ENCODE data around the gene PCDHA2. TPM values are rescaled to one million over a fixed set of nuclear protein-coding genes. Genes with fewer than 3 reads are reported as not detected.

The PCDHA2 gene
- total RNA-seq, 1 experiment from 2014 or later: 0.20 TPM

DNA sequence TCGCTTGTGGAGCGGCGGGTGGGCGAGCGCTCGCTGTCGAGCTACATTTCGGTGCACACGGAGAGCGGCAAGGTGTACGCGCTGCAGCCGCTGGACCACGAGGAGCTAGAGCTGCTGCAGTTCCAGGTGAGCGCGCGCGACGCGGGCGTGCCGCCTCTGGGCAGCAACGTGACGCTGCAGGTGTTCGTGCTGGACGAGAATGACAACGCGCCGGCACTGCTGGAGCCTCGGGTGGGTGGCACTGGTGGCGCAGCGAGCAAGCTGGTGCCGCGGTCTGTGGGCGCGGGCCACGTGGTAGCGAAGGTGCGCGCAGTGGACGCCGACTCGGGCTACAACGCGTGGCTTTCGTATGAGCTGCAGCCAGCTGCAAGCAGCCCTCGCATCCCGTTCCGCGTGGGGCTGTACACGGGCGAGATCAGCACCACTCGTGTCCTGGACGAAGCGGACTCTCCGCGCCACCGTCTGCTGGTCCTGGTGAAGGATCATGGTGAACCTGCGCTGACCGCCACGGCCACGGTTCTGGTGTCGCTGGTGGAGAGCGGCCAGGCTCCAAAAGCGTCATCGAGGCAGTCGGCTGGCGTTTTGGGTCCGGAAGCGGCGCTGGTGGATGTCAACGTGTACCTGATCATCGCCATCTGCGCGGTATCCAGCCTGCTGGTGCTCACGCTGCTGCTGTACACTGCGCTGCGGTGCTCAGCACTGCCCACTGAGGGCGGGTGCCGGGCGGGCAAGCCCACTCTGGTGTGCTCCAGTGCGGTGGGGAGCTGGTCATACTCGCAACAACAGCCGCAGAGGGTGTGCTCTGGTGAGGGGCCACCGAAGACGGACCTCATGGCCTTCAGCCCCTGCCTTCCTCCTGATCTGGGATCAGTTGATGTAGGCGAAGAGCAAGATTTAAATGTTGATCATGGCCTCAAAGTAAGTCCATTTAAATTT is 48.4 kb downstream of the PCDHA2 start:
- no CpG with 5 or more reads among the region's 87 CpGs for WGBS (ENCODE audit: extremely low coverage, insufficient read length, low lambda C conversion rate)
- no peak overlapping the region for H2AK5ac ChIP-seq (ENCODE audit: insufficient read length, low read length)
- H3K18ac ChIP-seq (ENCODE audit: insufficient read length, low read depth, low read length): no peak overlapping the region
- H2BK5ac ChIP-seq (ENCODE audit: insufficient read length, low read length): no peak overlapping the region
- no peaks in the 10 kb centered on the region for H3K23me2 ChIP-seq (ENCODE audit: insufficient read length, low read depth, low read length, poor library complexity, severe bottlenecking)
- no peak overlapping the region for H2BK20ac ChIP-seq (ENCODE audit: low read depth, low read length, poor library complexity, severe bottlenecking)
- H3K23ac ChIP-seq (ENCODE audit: insufficient read length, low read depth, low read length): no peak overlapping the region
- no peak overlapping the region for H3K4me2 ChIP-seq (ENCODE audit: insufficient read depth, insufficient read length, low read length)
- no peak overlapping the region for H2BK15ac ChIP-seq (ENCODE audit: low read depth, low read length)
- Mint-ChIP-seq H3K9me3 (peaks cover 2 to 5% of the 10 kb centered on the region in 2 experiments; a peak in 4 of 5 replicates), H3K4me3 (no peak overlapping the region), H3K27ac (no peak overlapping the region; a peak in 1 of 7 replicates), H3K36me3 (ENCODE audit: insufficient read depth in 1 of 3, low read depth in 3 of 3) (peaks cover 6 to 24% (median 8%) of the 10 kb centered on the region in 3 experiments; a peak in 6 of 7 replicates), H3K27me3 (ENCODE audit: low read depth) (no peaks in the 10 kb centered on the region; the same call in 1 of the 2 replicates), H3K4me1 (0 out of 4 replicates have a peak, but pooled peaks cover 0 to 2% of the 10 kb centered on the region in 2 experiments)
- H3K27ac ChIP-seq (ENCODE audit: insufficient read length, low read depth, low read length): no peak overlapping the region
- H3K4me1 ChIP-seq (ENCODE audit: insufficient read depth, low read length): no peaks in the 10 kb centered on the region
- H4K20me1 ChIP-seq (ENCODE audit: control insufficient read depth, insufficient read depth, insufficient read length): no peaks in the 10 kb centered on the region
- no peaks in the 10 kb centered on the region for H3K79me1 ChIP-seq (ENCODE audit: insufficient read depth, low read depth, low read length, poor library complexity, severe bottlenecking)
- no peaks in the 10 kb centered on the region for H3K27me3 ChIP-seq (ENCODE audit: insufficient read depth, low read length)
- H3T11ph ChIP-seq (ENCODE audit: low read length): no peak overlapping the region
- H2AFZ ChIP-seq (ENCODE audit: low read length): no peak overlapping the region
- no peak overlapping the region for H4K91ac ChIP-seq (ENCODE audit: insufficient read length, low read depth, low read length)
- H3K56ac ChIP-seq (ENCODE audit: insufficient read length, low read depth, low read length): no peak overlapping the region
- TF ChIP-seq, protein P1, sequence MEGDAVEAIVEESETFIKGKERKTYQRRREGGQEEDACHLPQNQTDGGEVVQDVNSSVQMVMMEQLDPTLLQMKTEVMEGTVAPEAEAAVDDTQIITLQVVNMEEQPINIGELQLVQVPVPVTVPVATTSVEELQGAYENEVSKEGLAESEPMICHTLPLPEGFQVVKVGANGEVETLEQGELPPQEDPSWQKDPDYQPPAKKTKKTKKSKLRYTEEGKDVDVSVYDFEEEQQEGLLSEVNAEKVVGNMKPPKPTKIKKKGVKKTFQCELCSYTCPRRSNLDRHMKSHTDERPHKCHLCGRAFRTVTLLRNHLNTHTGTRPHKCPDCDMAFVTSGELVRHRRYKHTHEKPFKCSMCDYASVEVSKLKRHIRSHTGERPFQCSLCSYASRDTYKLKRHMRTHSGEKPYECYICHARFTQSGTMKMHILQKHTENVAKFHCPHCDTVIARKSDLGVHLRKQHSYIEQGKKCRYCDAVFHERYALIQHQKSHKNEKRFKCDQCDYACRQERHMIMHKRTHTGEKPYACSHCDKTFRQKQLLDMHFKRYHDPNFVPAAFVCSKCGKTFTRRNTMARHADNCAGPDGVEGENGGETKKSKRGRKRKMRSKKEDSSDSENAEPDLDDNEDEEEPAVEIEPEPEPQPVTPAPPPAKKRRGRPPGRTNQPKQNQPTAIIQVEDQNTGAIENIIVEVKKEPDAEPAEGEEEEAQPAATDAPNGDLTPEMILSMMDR (conservative IDR thresholded peaks at IDR 0.05): no peak
- H3K79me2 ChIP-seq (ENCODE audit: insufficient read depth, low read length): no peaks in the 10 kb centered on the region
- no peak overlapping the region for H3K4ac ChIP-seq (ENCODE audit: low read depth, low read length)
- no peak for DNase-seq
- H4K8ac ChIP-seq (replicated peaks; ENCODE audit: insufficient read length, low read depth, low read length): no peak overlapping the region
- no peak overlapping the region for H2BK120ac ChIP-seq (ENCODE audit: low read depth, low read length, poor library complexity, severe bottlenecking)
- no peak overlapping the region for H3K9ac ChIP-seq (ENCODE audit: extremely low read depth, insufficient read length, low read length)
- no peak overlapping the region; the same call in 1 of the 2 replicates for H3K14ac ChIP-seq (ENCODE audit: insufficient read depth, low read length)
- no peaks in the 10 kb centered on the region for H3K9me3 ChIP-seq (ENCODE audit: control insufficient read depth, low read depth, low read length)
- H4K5ac ChIP-seq (ENCODE audit: insufficient read length, low read depth, low read length): no peak overlapping the region
- H2BK12ac ChIP-seq (ENCODE audit: insufficient read length, low read depth, low read length): no peak overlapping the region

Other genes with a start within 250 kb of the PCDHA2 start
- gene EIF4EBP3, start 247.2 kb upstream of the PCDHA2 start, total RNA-seq (2021): 7.7 and 10.1 TPM in 2 replicates
- 49.3 and 54.0 TPM in 2 replicates for gene SRA1, start 237.4 kb upstream of the PCDHA2 start, total RNA-seq (2021)
- 23.8 and 23.9 TPM in 2 replicates for gene APBB3, start 230.3 kb upstream of the PCDHA2 start, total RNA-seq (2021)
- gene SLC35A4, start 230.0 kb upstream of the PCDHA2 start, total RNA-seq (2021): 92.0 and 92.3 TPM in 2 replicates
- 0.13 TPM in 1 of 2 replicates, not detected in the other for gene CD14, start 161.7 kb upstream of the PCDHA2 start, total RNA-seq (2021)
- gene TMCO6, start 155.4 kb upstream of the PCDHA2 start, total RNA-seq (2021): 37.3 and 39.3 TPM in 2 replicates
- 84.9 and 86.6 TPM in 2 replicates for gene NDUFA2, start 147.2 kb upstream of the PCDHA2 start, total RNA-seq (2021)
- gene IK, start 147.0 kb upstream of the PCDHA2 start, total RNA-seq (2021): 75.2 and 79.3 TPM in 2 replicates
- gene WDR55, start 129.9 kb upstream of the PCDHA2 start, total RNA-seq (2021): 24.7 and 26.6 TPM in 2 replicates
- 2.3 and 2.4 TPM in 2 replicates for gene DND1, start 121.3 kb upstream of the PCDHA2 start, total RNA-seq (2021)
- 70.2 and 76.3 TPM in 2 replicates for gene HARS1, start 103.5 kb upstream of the PCDHA2 start, total RNA-seq (2021)
- gene HARS2, start 103.4 kb upstream of the PCDHA2 start, total RNA-seq (2021): 20.2 and 20.5 TPM in 2 replicates
- gene ZMAT2, start 94.4 kb upstream of the PCDHA2 start, total RNA-seq (2021): 61.0 and 61.8 TPM in 2 replicates
- 0.44 and 0.61 TPM in 2 replicates for gene PCDHA1, start 8.7 kb upstream of the PCDHA2 start, total RNA-seq (2021)
- gene PCDHA3, start 6.2 kb downstream of the PCDHA2 start, total RNA-seq (2021): 0.20 TPM in 1 of 2 replicates, not detected in the other
- gene PCDHA4, start 12.2 kb downstream of the PCDHA2 start, total RNA-seq (2021): 3.5 and 3.9 TPM in 2 replicates
- 0.33 and 0.39 TPM in 2 replicates for gene PCDHA5, start 26.8 kb downstream of the PCDHA2 start, total RNA-seq (2021)
- 4.5 and 4.9 TPM in 2 replicates for gene PCDHA6, start 33.1 kb downstream of the PCDHA2 start, total RNA-seq (2021)
- gene PCDHA7, start 39.4 kb downstream of the PCDHA2 start, total RNA-seq (2021): 0.48 and 0.86 TPM in 2 replicates
- gene PCDHA8, start 46.3 kb downstream of the PCDHA2 start, total RNA-seq (2021): 0.57 and 0.79 TPM in 2 replicates
- 0.46 and 0.55 TPM in 2 replicates for gene PCDHA9, start 53.5 kb downstream of the PCDHA2 start, total RNA-seq (2021)
- 10.4 and 10.7 TPM in 2 replicates for gene PCDHA10, start 61.0 kb downstream of the PCDHA2 start, total RNA-seq (2021)
- 6.3 and 6.6 TPM in 2 replicates for gene PCDHA11, start 74.1 kb downstream of the PCDHA2 start, total RNA-seq (2021)
- gene PCDHA12, start 80.5 kb downstream of the PCDHA2 start, total RNA-seq (2021): 7.1 and 7.2 TPM in 2 replicates
- gene PCDHA13, start 87.3 kb downstream of the PCDHA2 start, total RNA-seq (2021): 1.0 and 1.1 TPM in 2 replicates
- 8.0 and 8.7 TPM in 2 replicates for gene PCDHAC1, start 131.4 kb downstream of the PCDHA2 start, total RNA-seq (2021)
- 4.8 and 5.4 TPM in 2 replicates for gene PCDHAC2, start 171.6 kb downstream of the PCDHA2 start, total RNA-seq (2021)